ENCODE measurements around the gene NEU1. TPM values are rescaled to one million over a fixed set of nuclear protein-coding genes. Genes with fewer than 3 reads are reported as not detected.

NEU1 gene
- polyA plus RNA-seq, 1 donor (not counting 4 experiments of a cell fraction or from before 2014, with no cell fraction given), result 27.9 TPM

DNA sequence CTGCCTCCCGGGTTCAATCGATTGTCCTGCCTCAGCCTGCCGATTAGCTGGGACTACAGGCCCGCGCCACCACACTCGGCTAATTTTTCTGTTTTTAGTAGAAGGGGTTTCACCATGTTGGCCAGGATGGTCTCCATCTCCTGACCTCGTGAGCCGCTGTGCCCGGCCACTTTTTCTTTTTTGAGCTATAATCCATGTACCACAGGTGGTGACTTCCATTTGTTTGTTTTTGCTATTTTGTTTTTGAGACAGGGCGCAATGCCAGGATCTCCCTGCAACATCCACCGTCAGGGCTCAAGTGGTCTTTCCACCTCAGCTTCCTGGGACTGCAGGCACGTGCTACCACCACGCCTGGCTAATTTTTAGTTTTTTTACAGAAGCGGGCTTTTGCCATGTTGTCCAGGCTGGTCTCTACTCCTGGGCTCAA is 26.6 kb downstream of the NEU1 start:
- H3K4me1 ChIP-seq (ENCODE audit: control insufficient read depth, extremely low read depth, insufficient read depth, low read length), result peaks cover 23% of the 10 kb centered on the region
- H3K4me2 ChIP-seq (ENCODE audit: control insufficient read depth, extremely low read depth, insufficient read depth, low read depth, low read length), result peak overlapping the region; percentile 95
- dilution Hi-C loops (cut with MboI; ENCODE audit: extremely low pct_ligation_motif_present, low sequenced_read_pairs), result no loop called here
- H3K9ac ChIP-seq (ENCODE audit: control insufficient read depth, extremely low read depth, insufficient read depth, low read length), result peak overlapping the region; percentile 97
- DNase-seq (ENCODE audit: low read depth, low spot score) (no peak), FAIRE-seq (no peak)
- H4K20me1 ChIP-seq (ENCODE audit: control insufficient read depth, extremely low read depth, insufficient read depth, low read length), result peaks cover 39% of the 10 kb centered on the region
- H2AFZ ChIP-seq (ENCODE audit: control insufficient read depth, low read length), result no peak overlapping the region
- no peaks in the 10 kb centered on the region for H3K27me3 ChIP-seq (ENCODE audit: control insufficient read depth, extremely low read depth, insufficient read depth, low read length)
- TF ChIP-seq, protein P1, sequence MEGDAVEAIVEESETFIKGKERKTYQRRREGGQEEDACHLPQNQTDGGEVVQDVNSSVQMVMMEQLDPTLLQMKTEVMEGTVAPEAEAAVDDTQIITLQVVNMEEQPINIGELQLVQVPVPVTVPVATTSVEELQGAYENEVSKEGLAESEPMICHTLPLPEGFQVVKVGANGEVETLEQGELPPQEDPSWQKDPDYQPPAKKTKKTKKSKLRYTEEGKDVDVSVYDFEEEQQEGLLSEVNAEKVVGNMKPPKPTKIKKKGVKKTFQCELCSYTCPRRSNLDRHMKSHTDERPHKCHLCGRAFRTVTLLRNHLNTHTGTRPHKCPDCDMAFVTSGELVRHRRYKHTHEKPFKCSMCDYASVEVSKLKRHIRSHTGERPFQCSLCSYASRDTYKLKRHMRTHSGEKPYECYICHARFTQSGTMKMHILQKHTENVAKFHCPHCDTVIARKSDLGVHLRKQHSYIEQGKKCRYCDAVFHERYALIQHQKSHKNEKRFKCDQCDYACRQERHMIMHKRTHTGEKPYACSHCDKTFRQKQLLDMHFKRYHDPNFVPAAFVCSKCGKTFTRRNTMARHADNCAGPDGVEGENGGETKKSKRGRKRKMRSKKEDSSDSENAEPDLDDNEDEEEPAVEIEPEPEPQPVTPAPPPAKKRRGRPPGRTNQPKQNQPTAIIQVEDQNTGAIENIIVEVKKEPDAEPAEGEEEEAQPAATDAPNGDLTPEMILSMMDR (optimal IDR thresholded peaks at IDR 0.05 in 1 of 3, IDR thresholded peaks at IDR 0.05 in 1 of 3, conservative IDR thresholded peaks at IDR 0.05 in 1 of 3; ENCODE audit: extremely low read depth in 1 of 3, insufficient read depth in 2 of 3, low read length in 3 of 3), result no peak
- no peak for TF ChIP-seq EZH2 (IDR thresholded peaks at IDR 0.05; ENCODE audit: low read length)
- H3K9me3 ChIP-seq (ENCODE audit: control insufficient read depth, low read depth, low read length), result no peaks in the 10 kb centered on the region
- H3K79me2 ChIP-seq (ENCODE audit: control insufficient read depth, insufficient read depth, low read length), result peaks cover 51% of the 10 kb centered on the region
- H3K27ac ChIP-seq (ENCODE audit: control insufficient read depth, insufficient read depth, low read length), result peak overlapping the region; percentile 99
- peaks cover 2% of the 10 kb centered on the region for H3K9me1 ChIP-seq (ENCODE audit: control insufficient read depth, extremely low read depth, insufficient read depth, low read length)
- H3K4me3 ChIP-seq (ENCODE audit: control insufficient read depth in 2 of 3, extremely low read depth in 1 of 3, insufficient read depth in 2 of 3, low read depth in 1 of 3, low read length in 3 of 3), result peak overlapping the region; percentile 78 to 96 (median 92)
- H3K36me3 ChIP-seq (ENCODE audit: control insufficient read depth in 2 of 2, extremely low read depth in 1 of 2, insufficient read depth in 2 of 2, low read length in 2 of 2), result peaks cover 23 to 37% of the 10 kb centered on the region in 2 experiments

- Histone ChIP-seq H3K9ac (ENCODE audit: control insufficient read depth, extremely low read depth, insufficient read depth, low read length) (peak overlapping the region; percentile 97), H3K9me3 (ENCODE audit: control insufficient read depth, low read depth, low read length) (no peaks in the 10 kb centered on the region), H3K79me2 (ENCODE audit: control insufficient read depth, insufficient read depth, low read length) (peaks cover 65% of the 10 kb centered on the region), H3K4me3 (ENCODE audit: control insufficient read depth in 2 of 3, extremely low read depth in 1 of 3, insufficient read depth in 2 of 3, low read depth in 1 of 3, low read length in 3 of 3) (peak overlapping the region; percentile 78 to 96 (median 92)), H3K4me1 (ENCODE audit: control insufficient read depth, extremely low read depth, insufficient read depth, low read length) (peaks cover 24% of the 10 kb centered on the region), H3K36me3 (ENCODE audit: control insufficient read depth in 2 of 2, extremely low read depth in 1 of 2, insufficient read depth in 2 of 2, low read length in 2 of 2) (peaks cover 18 to 33% of the 10 kb centered on the region in 2 experiments), H3K9me1 (ENCODE audit: control insufficient read depth, extremely low read depth, insufficient read depth, low read length) (peaks cover 2% of the 10 kb centered on the region), H3K27ac (ENCODE audit: control insufficient read depth, insufficient read depth, low read length) (peak overlapping the region; percentile 99), H3K4me2 (ENCODE audit: control insufficient read depth, extremely low read depth, insufficient read depth, low read depth, low read length) (peak overlapping the region; percentile 95), H2AFZ (ENCODE audit: control insufficient read depth, low read length) (peak overlapping the region; percentile 86), H4K20me1 (ENCODE audit: control insufficient read depth, extremely low read depth, insufficient read depth, low read length) (peaks cover 37% of the 10 kb centered on the region), H3K27me3 (ENCODE audit: control insufficient read depth, extremely low read depth, insufficient read depth, low read length) (no peaks in the 10 kb centered on the region)
- FAIRE-seq (no peak), DNase-seq (ENCODE audit: low read depth, low spot score) (no peak)
- dilution Hi-C loops (cut with MboI; ENCODE audit: extremely low pct_ligation_motif_present, low sequenced_read_pairs), result no loop called here
- TF ChIP-seq, protein P1 (optimal IDR thresholded peaks at IDR 0.05 in 1 of 3, IDR thresholded peaks at IDR 0.05 in 1 of 3, conservative IDR thresholded peaks at IDR 0.05 in 1 of 3; ENCODE audit: extremely low read depth in 1 of 3, insufficient read depth in 2 of 3, low read length in 3 of 3), result no peak
- no peak for TF ChIP-seq EZH2 (IDR thresholded peaks at IDR 0.05; ENCODE audit: low read length)
Measured at GRCh38 chr6:31834367-31835250, 28.0 kb downstream of the NEU1 start.

All from keratinocyte (primary cell).